NCI-H2227 (cell line): ENCODE results near the gene CHST8.

Experiments used
- DNase-seq: peaks from one replicate; lab custom pipeline; 2025; ENCODE audit not compliant: unreplicated experiment; lab: John Stamatoyannopoulos, UW

The CHST8 gene

GRCh38 chr19:33756177-33756576 lies 134.4 kb downstream of the CHST8 start:
- DNase-seq: no peak

GRCh38 chr19:33758541-33759013 lies 136.8 kb downstream of the CHST8 start:
- DNase-seq: peak; percentile 92

GRCh38 chr19:33759356-33759755 lies 137.6 kb downstream of the CHST8 start:
- DNase-seq: no peak

GRCh38 chr19:33763633-33764371 lies 142.0 kb downstream of the CHST8 start:
- DNase-seq: no peak

GRCh38 chr19:33766623-33767022 lies 144.9 kb downstream of the CHST8 start:
- no peak for DNase-seq

GRCh38 chr19:33767898-33768413 lies 146.2 kb downstream of the CHST8 start:
- no peak for DNase-seq

- DNase-seq: no peak
Measured at GRCh38 chr19:33769208-33769607, 147.5 kb downstream of the CHST8 start.

- no peak for DNase-seq
Measured at GRCh38 chr19:33770107-33770506, 148.4 kb downstream of the CHST8 start.

GRCh38 chr19:33771384-33772101 lies 149.8 kb downstream of the CHST8 start:
- peak; percentile 98 for DNase-seq

- no peak for DNase-seq
Measured at GRCh38 chr19:33772102-33772857, 150.5 kb downstream of the CHST8 start.

- no peak for DNase-seq
Measured at GRCh38 chr19:33772858-33773180, 151.1 kb downstream of the CHST8 start.

- no peak for DNase-seq
Measured at GRCh38 chr19:33773704-33774624, 152.2 kb downstream of the CHST8 start.

- DNase-seq: no peak
Measured at GRCh38 chr19:33774751-33775150, 153.0 kb downstream of the CHST8 start.

GRCh38 chr19:33775731-33776487 lies 154.2 kb downstream of the CHST8 start:
- no peak for DNase-seq

- no peak for DNase-seq
Measured at GRCh38 chr19:33777351-33777750, 155.6 kb downstream of the CHST8 start.

GRCh38 chr19:33777753-33778088 lies 156.0 kb downstream of the CHST8 start:
- DNase-seq: no peak

- peak; percentile 99 for DNase-seq
Measured at GRCh38 chr19:33778089-33778791, 156.5 kb downstream of the CHST8 start.

- no peak for DNase-seq
Measured at GRCh38 chr19:33779849-33780248, 158.1 kb downstream of the CHST8 start.

GRCh38 chr19:33780251-33780650 lies 158.5 kb downstream of the CHST8 start:
- no peak for DNase-seq
